Keratinocyte (primary cell): ENCODE results near the gene STPG2. TPM values are rescaled to one million over a fixed set of nuclear protein-coding genes. Genes with fewer than 3 reads are reported as not detected.

ENCODE experiments used
- DNase-seq: peaks from one replicate; pipeline ENCODE4 v3.0.0-alpha.2; 2011; ENCODE audit warnings: low read depth, missing footprints, low spot score
- FAIRE-seq: peaks from 2 replicates; lab custom pipeline; 2011; peaks lifted over from hg19 to GRCh38; lab: Jason Lieb, UNC
- H2AFZ ChIP-seq: 2 replicates; pipeline ENCODE4 v1.6.0; 2012; ENCODE audit warnings: low read length, control low read depth, inconsistent platforms; ENCODE audit not compliant: control insufficient read depth
- H3K27ac ChIP-seq: 2 replicates; pipeline ENCODE4 v1.5.1; 2011; ENCODE audit warnings: low read length; ENCODE audit not compliant: control insufficient read depth, insufficient read depth
- H3K27me3 ChIP-seq: 3 replicates; pipeline ENCODE4 v1.6.0; 2011; ENCODE audit warnings: low read length; ENCODE audit not compliant: control insufficient read depth, insufficient read depth; ENCODE audit errors: extremely low read depth
- H3K36me3 ChIP-seq, 2 experiments: 2 replicates in 1 of 2; 3 replicates in 1 of 2; pipeline ENCODE4 v1.5.1; 2011; ENCODE audit warnings: low read length in 2 of 2, mild to moderate bottlenecking in 1 of 2; ENCODE audit not compliant: control insufficient read depth in 2 of 2, insufficient read depth in 2 of 2; ENCODE audit errors: extremely low read depth in 1 of 2
- H3K4me1 ChIP-seq: 3 replicates; pipeline ENCODE4 v1.5.1; 2011; ENCODE audit warnings: low read length; ENCODE audit not compliant: control insufficient read depth, insufficient read depth; ENCODE audit errors: extremely low read depth
- H3K4me2 ChIP-seq: 3 replicates; pipeline ENCODE4 v1.6.0; 2011; ENCODE audit warnings: low read depth, low read length; ENCODE audit not compliant: control insufficient read depth, insufficient read depth; ENCODE audit errors: extremely low read depth
- H3K4me3 ChIP-seq, 3 experiments: fragments of 200-600 bp in 1 of 3; sonication (generic) in 1 of 3; 2 replicates in 2 of 3; 3 replicates in 1 of 3; pipeline ENCODE4 v1.5.1; 2011 to 2016; ENCODE audit warnings: low read length in 3 of 3, mild to moderate bottlenecking in 3 of 3, control low read depth in 2 of 3, inconsistent platforms in 1 of 3, low read depth in 1 of 3, mixed read lengths in 1 of 3, mixed run types in 1 of 3, moderate library complexity in 1 of 3; ENCODE audit not compliant: control insufficient read depth in 2 of 3, insufficient read depth in 2 of 3; ENCODE audit errors: extremely low read depth in 1 of 3
- H3K79me2 ChIP-seq: 2 replicates; pipeline ENCODE4 v1.6.0; 2012; ENCODE audit warnings: low read length; ENCODE audit not compliant: control insufficient read depth, insufficient read depth
- H3K9ac ChIP-seq: 3 replicates; pipeline ENCODE4 v1.6.0; 2011; ENCODE audit warnings: low read length; ENCODE audit not compliant: control insufficient read depth, insufficient read depth; ENCODE audit errors: extremely low read depth
- H3K9me1 ChIP-seq: 3 replicates; pipeline ENCODE4 v1.6.0; 2011; ENCODE audit warnings: low read length; ENCODE audit not compliant: control insufficient read depth, insufficient read depth; ENCODE audit errors: extremely low read depth
- H3K9me3 ChIP-seq: 2 replicates; pipeline ENCODE4 v1.5.1; 2012; ENCODE audit warnings: low read depth, low read length; ENCODE audit not compliant: control insufficient read depth
- H4K20me1 ChIP-seq: 3 replicates; pipeline ENCODE4 v1.6.0; 2011; ENCODE audit warnings: low read length; ENCODE audit not compliant: control insufficient read depth, insufficient read depth; ENCODE audit errors: extremely low read depth
- CTCF ChIP-seq, 3 experiments: IDR thresholded peaks in 1 of 3; conservative IDR thresholded peaks in 1 of 3; optimal IDR thresholded peaks in 1 of 3; 2 replicates in 2 of 3; 3 replicates in 1 of 3; pipeline versions ENCODE3 to v1.5.1; 2011; ENCODE audit warnings: low read length in 3 of 3, mild to moderate bottlenecking in 3 of 3, moderate library complexity in 2 of 3, control low read depth in 1 of 3, inconsistent platforms in 1 of 3; ENCODE audit not compliant: insufficient read depth in 2 of 3; ENCODE audit errors: extremely low read depth in 1 of 3
- EZH2 ChIP-seq: IDR thresholded peaks from one replicate; pipeline ENCODE4 v1.6.1; 2012; ENCODE audit warnings: inconsistent platforms, mild to moderate bottlenecking, low read length, moderate library complexity
- dilution Hi-C: fragments of 300-500 bp; cut with MboI; formaldehyde crosslinking; loops from one replicate; pipeline ENCODE4 v1.7.0; 2020; ENCODE audit warnings: low sequenced_read_pairs; ENCODE audit not compliant: extremely low pct_ligation_motif_present
- polyA plus RNA-seq, 5 experiments: library from polyadenylated mRNA; depleted of rRNA in 3 of 5; stranded (reverse) in 3 of 5; stranded (forward) in 1 of 5; unstranded in 1 of 5; fragments of >200 nt; gene quantifications; 1 replicate in 1 of 5; 2 replicates in 3 of 5; 3 replicates in 1 of 5; pipeline versions ENCODE4 v1.2.1 to v1.2.3, GENCODE V29; 2011 to 2012; ENCODE audit warnings: missing spikeins in 2 of 5, low read depth in 1 of 5, low replicate concordance in 1 of 5

STPG2 gene
- polyA plus RNA-seq, 1 donor (not counting 4 experiments of a cell fraction or from before 2014, with no cell fraction given), result 0.07 TPM

- H2AFZ ChIP-seq, result no peak overlapping the region
- no peak for DNase-seq
- no peaks in the 10 kb centered on the region for H3K79me2 ChIP-seq
- TF ChIP-seq CTCF (optimal IDR thresholded peaks at IDR 0.05 in 1 of 3, IDR thresholded peaks at IDR 0.05 in 1 of 3, conservative IDR thresholded peaks at IDR 0.05 in 1 of 3; ENCODE audit: extremely low read depth in 1 of 3, insufficient read depth in 2 of 3, low read length in 3 of 3) (no peak), EZH2 (no peak)
- H3K9me1 ChIP-seq, result no peaks in the 10 kb centered on the region
- dilution Hi-C loops, result no loop called here
- FAIRE-seq, result no peak
- H3K27me3 ChIP-seq, result no peaks in the 10 kb centered on the region
- H3K4me2 ChIP-seq, result no peak overlapping the region
- H3K9ac ChIP-seq, result no peak overlapping the region
- no peak overlapping the region for H3K27ac ChIP-seq
- no peaks in the 10 kb centered on the region for H4K20me1 ChIP-seq
- H3K9me3 ChIP-seq, result no peaks in the 10 kb centered on the region
- no peaks in the 10 kb centered on the region for H3K36me3 ChIP-seq
- H3K4me3 ChIP-seq, result no peak overlapping the region
- no peaks in the 10 kb centered on the region for H3K4me1 ChIP-seq
Observed at GRCh38 chr4:97691111-97691605, 452.1 kb downstream of the STPG2 start.

- no peaks in the 10 kb centered on the region for H3K79me2 ChIP-seq
- H3K4me1 ChIP-seq, result no peaks in the 10 kb centered on the region
- dilution Hi-C loops, result no loop called here
- H3K9me3 ChIP-seq, result no peaks in the 10 kb centered on the region
- no peaks in the 10 kb centered on the region for H3K36me3 ChIP-seq
- no peak for FAIRE-seq
- TF ChIP-seq CTCF (optimal IDR thresholded peaks at IDR 0.05 in 1 of 3, IDR thresholded peaks at IDR 0.05 in 1 of 3, conservative IDR thresholded peaks at IDR 0.05 in 1 of 3; ENCODE audit: extremely low read depth in 1 of 3, insufficient read depth in 2 of 3, low read length in 3 of 3) (no peak), EZH2 (no peak)
- no peak for DNase-seq
- H3K4me3 ChIP-seq, result no peak overlapping the region
- H3K4me2 ChIP-seq, result no peak overlapping the region
- no peak overlapping the region for H2AFZ ChIP-seq
- no peaks in the 10 kb centered on the region for H3K27me3 ChIP-seq
- no peak overlapping the region for H3K9ac ChIP-seq
- H4K20me1 ChIP-seq, result no peaks in the 10 kb centered on the region
- no peak overlapping the region for H3K27ac ChIP-seq
- no peaks in the 10 kb centered on the region for H3K9me1 ChIP-seq
Observed at GRCh38 chr4:97670703-97671269, 472.5 kb downstream of the STPG2 start.
